ENCODE results near the gene GIMAP2.

DNA sequence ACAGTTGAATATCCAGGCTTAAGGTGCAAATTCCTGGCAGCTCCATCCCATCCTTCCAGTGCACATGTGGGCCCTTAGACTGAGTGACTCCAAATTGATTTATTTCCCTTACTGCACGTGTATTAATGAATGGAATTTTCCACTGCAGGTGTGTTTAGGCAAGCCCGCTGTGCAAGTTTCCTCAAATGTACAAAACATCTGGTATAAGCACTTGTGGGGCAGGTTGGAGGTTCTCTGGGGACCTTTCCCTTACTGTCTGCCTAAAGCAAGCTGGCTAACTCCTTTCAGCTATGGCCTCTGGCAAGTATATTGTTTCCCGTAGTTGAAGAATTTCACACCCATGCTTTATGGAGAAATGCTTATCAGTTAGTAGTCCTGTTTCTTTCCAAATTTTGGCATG lies 28.0 kb upstream of the GIMAP2 start:
- TF ChIP-seq, protein P1, sequence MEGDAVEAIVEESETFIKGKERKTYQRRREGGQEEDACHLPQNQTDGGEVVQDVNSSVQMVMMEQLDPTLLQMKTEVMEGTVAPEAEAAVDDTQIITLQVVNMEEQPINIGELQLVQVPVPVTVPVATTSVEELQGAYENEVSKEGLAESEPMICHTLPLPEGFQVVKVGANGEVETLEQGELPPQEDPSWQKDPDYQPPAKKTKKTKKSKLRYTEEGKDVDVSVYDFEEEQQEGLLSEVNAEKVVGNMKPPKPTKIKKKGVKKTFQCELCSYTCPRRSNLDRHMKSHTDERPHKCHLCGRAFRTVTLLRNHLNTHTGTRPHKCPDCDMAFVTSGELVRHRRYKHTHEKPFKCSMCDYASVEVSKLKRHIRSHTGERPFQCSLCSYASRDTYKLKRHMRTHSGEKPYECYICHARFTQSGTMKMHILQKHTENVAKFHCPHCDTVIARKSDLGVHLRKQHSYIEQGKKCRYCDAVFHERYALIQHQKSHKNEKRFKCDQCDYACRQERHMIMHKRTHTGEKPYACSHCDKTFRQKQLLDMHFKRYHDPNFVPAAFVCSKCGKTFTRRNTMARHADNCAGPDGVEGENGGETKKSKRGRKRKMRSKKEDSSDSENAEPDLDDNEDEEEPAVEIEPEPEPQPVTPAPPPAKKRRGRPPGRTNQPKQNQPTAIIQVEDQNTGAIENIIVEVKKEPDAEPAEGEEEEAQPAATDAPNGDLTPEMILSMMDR (IDR thresholded peaks at IDR 0.05; ENCODE audit: insufficient read depth, low read depth, low read length): no peak
- no peak for TF ChIP-seq EZH2 (IDR thresholded peaks at IDR 0.05; ENCODE audit: insufficient read depth, low read length)

All from astrocyte (in vitro differentiated cells and primary cell).